GM19438 (cell line): Measurements from ENCODE around the gene FRMD1.

ENCODE experiments used
- ATAC-seq: cut with Tn5 transposase; IDR thresholded peaks from one replicate; pipeline ENCODE4 v1.9.1; 2021; ENCODE audit warnings: low read depth; ENCODE audit not compliant: unreplicated experiment

FRMD1 gene

DNA sequence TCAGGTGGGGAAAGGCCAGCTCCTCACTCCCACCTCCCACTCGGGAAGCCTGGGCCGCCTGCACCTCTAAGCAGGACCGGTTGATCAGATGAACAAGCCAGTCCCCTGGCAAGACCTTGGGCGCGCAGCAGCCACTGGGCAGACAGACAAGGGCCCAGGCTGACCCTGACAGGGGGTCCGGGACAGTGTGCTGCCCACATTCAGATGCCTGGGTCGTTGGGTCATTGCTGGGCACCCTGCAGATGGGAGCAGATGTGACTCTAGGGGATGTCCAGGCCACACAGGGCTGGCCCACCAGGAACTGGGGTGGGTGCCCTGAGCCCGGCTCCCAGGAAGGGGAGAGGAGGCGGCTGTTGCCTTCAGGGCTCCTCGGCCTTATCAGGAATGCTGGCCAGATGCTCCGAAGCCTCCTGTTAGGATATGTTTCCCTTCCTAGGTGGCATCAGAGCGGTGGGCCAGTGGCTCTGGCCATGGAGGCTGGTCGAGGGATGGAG, 17.3 kb upstream of the FRMD1 start:
- no peak for ATAC-seq

- ATAC-seq: no peak
These were observed 16.8 kb upstream of the FRMD1 start for GRCh38 chr6:168095716-168096250.

GRCh38 chr6:168095171-168095691, 16.2 kb upstream of the FRMD1 start:
- ATAC-seq: no peak

DNA sequence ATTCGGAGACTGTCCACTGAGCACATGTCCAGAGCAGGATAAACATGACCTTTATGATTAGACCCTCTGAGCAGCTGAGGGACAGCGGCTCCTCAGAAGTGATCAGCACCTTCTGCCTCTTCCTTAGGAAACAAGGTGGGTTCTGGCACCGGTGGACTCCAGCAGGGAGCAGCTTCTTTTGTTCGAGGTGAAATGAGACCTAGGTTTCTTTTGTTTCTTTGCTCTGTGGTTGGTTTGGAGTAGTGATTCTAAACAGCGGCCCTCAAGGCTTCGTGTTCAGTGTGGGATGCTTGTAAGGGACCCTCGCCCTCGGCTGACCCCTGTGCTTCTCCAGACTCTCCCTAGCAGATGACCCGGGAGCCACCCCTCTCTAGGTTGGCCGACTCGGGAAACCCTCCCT, 14.6 kb upstream of the FRMD1 start:
- ATAC-seq: no peak

DNA sequence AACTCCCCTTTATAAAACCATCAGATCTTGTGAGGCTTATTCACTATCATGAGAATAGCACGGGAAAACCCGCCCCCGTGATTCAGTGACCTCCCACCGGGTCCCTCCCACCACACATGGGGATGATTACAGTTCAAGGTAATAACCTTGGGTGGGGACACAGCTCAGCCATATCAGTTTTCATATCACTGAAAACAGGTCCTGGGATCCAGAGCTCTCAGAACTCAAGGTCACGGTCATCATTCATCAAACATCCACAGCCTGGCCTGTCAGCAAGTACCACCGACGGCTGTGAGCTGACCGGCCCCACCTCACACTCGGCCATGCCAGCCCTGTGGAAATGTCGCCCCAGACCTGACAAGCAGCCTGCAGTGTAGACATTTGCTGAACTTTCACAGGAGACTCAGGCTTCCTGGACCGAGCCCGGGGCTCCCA, 14.1 kb upstream of the FRMD1 start:
- no peak for ATAC-seq

GRCh38 chr6:168092541-168092940, 13.5 kb upstream of the FRMD1 start:
- ATAC-seq: no peak

GRCh38 chr6:168091381-168092264, 12.6 kb upstream of the FRMD1 start:
- no peak for ATAC-seq

DNA sequence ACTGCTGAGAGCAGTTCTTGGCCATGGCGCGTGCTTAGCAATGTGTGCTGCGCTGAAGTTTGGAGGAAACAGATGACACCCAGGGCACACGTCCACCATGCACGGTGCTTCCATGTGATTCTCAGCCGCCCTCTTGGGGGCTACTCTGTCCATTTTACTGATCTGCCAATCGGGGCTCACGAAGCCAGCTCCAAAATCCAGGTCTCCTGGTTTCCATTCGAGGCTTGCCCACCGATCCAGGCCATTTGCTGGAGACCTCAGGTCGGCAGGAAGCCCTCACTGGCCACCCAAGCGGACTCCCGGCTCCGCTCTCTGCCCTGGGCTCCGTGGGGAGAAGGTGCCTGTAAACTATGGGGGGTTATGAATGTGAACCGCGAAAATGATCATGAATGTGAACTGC, 11.7 kb upstream of the FRMD1 start:
- no peak for ATAC-seq

GRCh38 chr6:168090064-168090690, 11.2 kb upstream of the FRMD1 start:
- ATAC-seq: no peak

DNA sequence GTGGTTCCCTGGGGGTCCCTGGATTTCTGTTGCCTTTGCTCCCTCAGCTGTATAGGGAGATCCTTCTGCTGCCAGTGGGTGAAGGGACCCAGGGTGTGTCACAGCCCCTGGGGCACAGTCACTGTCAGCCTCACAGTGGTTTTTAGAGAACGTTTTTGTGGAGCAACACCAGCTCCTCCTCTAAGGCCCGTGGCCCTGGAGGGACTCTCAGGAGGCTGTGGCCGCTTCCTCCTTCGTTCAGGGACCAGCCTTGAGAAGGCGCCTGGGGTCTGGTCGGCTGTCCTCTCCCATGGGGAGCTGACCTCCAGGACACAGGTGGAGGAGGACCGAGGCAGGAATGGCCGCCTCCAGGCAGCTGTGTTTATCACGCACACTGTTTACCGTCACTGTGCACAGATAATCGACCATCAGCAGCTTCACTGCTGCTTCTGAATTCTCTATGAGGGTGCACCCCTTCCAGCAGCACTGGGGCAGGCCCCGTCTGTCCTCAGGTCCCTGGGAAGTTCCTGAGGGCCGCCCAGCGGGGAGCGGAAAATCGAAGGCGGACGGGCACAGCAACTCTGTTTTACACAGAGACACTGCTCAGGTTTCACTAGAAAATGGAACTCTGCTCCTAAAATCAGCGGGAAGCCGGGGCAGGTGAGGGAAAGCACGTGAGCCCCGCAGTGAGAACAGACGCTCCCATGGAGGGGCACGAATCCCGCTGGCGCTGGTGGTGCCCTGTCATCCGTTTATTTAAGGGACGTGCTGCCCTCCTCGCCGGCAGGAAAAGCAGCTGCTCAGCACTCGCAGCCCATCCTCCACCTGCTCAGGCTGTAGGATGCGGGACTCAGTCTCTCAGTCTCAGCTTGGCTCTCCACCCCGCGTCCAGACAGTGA, 10.4 kb upstream of the FRMD1 start:
- no peak for ATAC-seq

- ATAC-seq: no peak
These were observed 9.4 kb upstream of the FRMD1 start for GRCh38 chr6:168088161-168089053.

DNA sequence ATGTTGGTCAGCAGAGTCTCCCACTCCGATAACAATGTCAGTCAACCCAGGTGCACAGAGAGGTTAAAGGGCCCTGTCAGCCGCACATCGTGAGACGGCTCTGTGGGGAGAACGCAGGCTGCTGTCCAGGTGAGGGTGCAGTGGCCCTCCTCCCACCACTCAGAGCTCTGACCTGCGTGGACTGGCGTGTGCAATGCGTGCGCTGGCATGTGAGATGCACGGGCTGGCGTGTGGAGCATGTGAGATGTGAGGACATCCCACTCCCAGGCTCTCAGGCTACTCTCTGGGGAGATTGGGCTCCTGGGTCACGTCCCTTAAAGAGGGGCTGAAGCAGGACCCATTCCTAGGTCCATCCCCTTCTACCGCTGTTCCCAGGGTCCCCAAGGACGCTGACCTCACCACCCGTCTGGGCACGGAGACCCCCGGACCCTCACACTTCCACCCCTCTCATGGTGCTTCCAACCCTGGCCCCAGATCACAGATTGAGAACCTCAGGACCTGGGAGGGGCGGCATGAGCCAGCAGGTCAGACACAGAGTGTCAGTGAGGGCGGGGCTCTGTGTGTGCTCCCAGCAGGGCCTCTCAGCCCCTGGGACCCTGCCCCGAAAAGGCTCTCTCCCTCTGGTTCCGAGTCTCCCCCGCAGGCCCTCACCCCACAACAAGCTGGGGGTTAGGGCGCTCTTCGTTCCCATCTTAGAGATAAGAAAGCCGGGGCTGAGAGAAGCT, 8.6 kb upstream of the FRMD1 start:
- no peak for ATAC-seq

DNA sequence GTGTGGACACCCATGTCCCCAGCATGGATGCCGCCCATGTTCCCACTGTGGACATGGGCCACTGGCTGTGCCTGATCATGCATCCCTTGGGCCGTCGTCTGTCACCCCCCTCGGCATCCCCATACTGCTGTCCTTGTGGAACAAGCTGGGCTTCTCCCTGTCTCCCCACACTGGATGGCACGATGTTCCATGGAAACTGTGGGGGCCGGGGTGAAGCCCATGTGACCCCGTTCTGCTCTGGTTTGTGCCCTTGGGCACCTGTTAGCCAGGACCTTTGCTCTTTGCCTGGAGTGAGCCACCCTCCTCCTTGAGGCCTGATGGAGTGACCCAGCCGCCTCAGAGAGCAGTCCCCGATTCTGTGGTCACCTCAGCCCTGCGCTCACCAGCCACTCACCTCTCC, 7.6 kb upstream of the FRMD1 start:
- no peak for ATAC-seq

DNA sequence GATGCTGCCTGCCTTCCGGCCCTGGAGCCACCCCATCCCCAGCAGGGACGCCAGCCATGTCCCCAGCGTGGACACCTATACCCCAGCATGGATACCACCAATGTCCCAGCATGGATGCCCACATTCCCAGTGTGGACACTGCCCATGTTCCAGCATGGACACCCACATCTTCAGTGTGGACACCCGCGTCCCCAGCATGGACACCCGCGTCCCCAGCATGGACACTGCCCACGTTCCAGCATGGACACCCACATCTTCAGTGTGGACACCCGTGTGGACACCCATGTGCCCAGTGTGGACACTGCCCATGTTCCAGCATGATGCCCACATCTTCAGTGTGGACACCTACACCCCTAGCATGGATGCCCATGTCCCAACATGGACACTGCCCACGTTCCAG, 7.1 kb upstream of the FRMD1 start:
- ATAC-seq: no peak

DNA sequence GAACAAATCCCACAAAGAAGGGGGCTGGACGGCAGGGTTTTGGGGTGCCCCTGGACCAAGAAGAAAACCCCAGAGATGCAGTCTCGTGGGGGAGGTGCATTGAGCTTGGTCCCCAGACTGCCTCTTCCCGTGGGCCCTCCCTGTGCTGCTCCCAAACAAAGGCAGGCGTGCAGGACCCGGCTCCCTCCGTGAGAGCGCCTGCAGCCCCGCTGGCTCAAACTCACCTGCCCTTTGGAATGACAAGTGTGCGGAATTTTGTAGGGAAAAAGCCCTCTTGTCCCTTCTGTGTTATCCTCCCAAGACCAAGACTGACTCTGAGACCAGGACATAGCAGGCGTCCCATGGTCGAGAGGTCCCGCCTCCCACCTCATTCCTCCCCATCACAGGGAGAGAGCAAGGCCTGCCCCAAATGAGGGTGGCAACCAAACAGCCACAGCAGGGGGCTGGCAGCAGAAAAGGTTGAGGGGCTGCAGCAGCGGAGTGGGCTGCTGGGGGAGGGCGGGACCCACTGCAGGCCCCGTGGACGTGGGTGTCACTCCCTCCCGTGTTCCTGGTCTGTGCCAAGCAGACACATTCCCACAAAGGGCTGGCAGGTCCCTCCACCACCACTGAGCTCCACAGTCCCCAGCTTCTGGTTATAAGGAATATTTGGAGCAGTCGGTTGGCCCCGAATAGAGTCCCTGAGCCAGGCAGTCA, 5.6 kb upstream of the FRMD1 start:
- no peak for ATAC-seq

DNA sequence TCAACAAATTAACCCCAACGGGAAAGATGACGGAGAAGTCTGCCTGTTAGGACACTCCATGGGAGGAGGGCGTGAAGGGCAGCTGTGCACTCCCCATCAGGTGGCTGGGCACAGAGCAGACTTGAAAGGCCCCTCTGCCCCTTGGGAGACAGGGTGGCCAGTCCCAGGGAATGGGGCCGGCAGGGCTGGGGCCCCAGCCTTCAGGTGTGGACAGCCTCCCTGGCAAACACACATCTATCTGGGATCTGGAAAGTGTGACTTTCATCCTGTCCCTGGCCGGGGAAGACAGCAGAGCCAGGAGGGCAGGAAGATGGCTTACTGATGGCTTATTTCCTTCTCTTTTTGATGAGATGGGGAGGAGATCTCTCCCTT, 4.5 kb upstream of the FRMD1 start:
- ATAC-seq: no peak

GRCh38 chr6:168082860-168083513, 4.0 kb upstream of the FRMD1 start:
- no peak for ATAC-seq
